Measurements from ENCODE around the gene SLC26A9.

The SLC26A9 gene

DNA sequence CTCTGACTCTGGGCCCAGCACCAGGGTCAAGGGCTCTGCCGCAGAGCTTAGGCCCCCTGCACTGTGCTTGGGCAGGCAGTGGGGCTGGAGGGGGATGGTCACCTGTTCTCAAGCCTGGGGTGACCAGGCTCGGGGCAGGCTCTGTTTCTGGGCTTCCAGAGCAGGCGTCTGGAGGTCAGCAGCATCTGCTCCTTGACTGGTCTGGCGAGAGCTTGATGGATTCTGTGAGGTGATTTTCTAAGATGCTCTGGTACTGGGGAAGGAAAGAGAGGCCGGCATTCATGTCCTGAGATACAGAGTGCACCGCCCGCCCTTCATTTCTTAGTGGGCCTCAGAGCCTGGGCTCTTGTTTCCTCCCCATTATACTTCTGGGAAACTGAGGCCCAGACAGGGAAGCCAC is 35.4 kb upstream of the SLC26A9 start:
- Histone ChIP-seq H3K4me3 (ENCODE audit: low read depth in 1 of 2, low read length in 2 of 2) (no peak overlapping the region), H3K4me2 (ENCODE audit: insufficient read depth, low read length) (no peak overlapping the region), H3K4me1 (ENCODE audit: insufficient read depth, low read length) (no peaks in the 10 kb centered on the region), H3K36me3 (ENCODE audit: insufficient read depth, low read length) (no peaks in the 10 kb centered on the region), H3K9me3 (ENCODE audit: insufficient read depth, low read length, severe bottlenecking) (no peaks in the 10 kb centered on the region), H3K27me3 (ENCODE audit: insufficient read depth, low read length, poor library complexity) (no peaks in the 10 kb centered on the region), H3K27ac (ENCODE audit: low read length) (no peak overlapping the region), H2AFZ (ENCODE audit: low read depth, low read length) (no peak overlapping the region), H4K20me1 (ENCODE audit: insufficient read depth, low read length) (peaks cover 4% of the 10 kb centered on the region; the same call in 1 of the 2 replicates), H3K79me2 (ENCODE audit: insufficient read depth, low read length) (no peaks in the 10 kb centered on the region), H3K9ac (ENCODE audit: low read depth, low read length) (no peak overlapping the region)
- DNase-seq (no peak), ATAC-seq (ENCODE audit: insufficient read depth, low read depth) (no peak)
- no peak for TF ChIP-seq CTCF (IDR thresholded peaks at IDR 0.05; ENCODE audit: borderline replicate concordance, extremely low read depth, low read length, poor library complexity, severe bottlenecking)
- no peak for TF ChIP-seq EZH2 (IDR thresholded peaks at IDR 0.05; ENCODE audit: borderline replicate concordance, low read depth, low read length, severe bottlenecking)

- no peak overlapping the region for H3K4me2 ChIP-seq (ENCODE audit: insufficient read depth, low read length)
- DNase-seq (peak; percentile 71), ATAC-seq (ENCODE audit: insufficient read depth, low read depth) (peak; percentile 91)
- H3K4me3 ChIP-seq (ENCODE audit: low read depth in 1 of 2, low read length in 2 of 2): no peak overlapping the region
- H3K36me3 ChIP-seq (ENCODE audit: insufficient read depth, low read length): no peaks in the 10 kb centered on the region
- H4K20me1 ChIP-seq (ENCODE audit: insufficient read depth, low read length): peaks cover 16% of the 10 kb centered on the region; the same call in 1 of the 2 replicates
- H2AFZ ChIP-seq (ENCODE audit: low read depth, low read length): no peak overlapping the region
- H3K27me3 ChIP-seq (ENCODE audit: insufficient read depth, low read length, poor library complexity): no peaks in the 10 kb centered on the region
- TF ChIP-seq EZH2 (IDR thresholded peaks at IDR 0.05; ENCODE audit: borderline replicate concordance, low read depth, low read length, severe bottlenecking): no peak
- peak; percentile 98 for TF ChIP-seq CTCF (IDR thresholded peaks at IDR 0.05; ENCODE audit: borderline replicate concordance, extremely low read depth, low read length, poor library complexity, severe bottlenecking)
- no peaks in the 10 kb centered on the region for H3K79me2 ChIP-seq (ENCODE audit: insufficient read depth, low read length)
- H3K27ac ChIP-seq (ENCODE audit: low read length): no peak overlapping the region
- no peak overlapping the region for H3K9ac ChIP-seq (ENCODE audit: low read depth, low read length)
- H3K9me3 ChIP-seq (ENCODE audit: insufficient read depth, low read length, severe bottlenecking): no peaks in the 10 kb centered on the region
- H3K4me1 ChIP-seq (ENCODE audit: insufficient read depth, low read length): no peaks in the 10 kb centered on the region
Observed at GRCh38 chr1:205977402-205978014, 34.3 kb upstream of the SLC26A9 start.

DNA sequence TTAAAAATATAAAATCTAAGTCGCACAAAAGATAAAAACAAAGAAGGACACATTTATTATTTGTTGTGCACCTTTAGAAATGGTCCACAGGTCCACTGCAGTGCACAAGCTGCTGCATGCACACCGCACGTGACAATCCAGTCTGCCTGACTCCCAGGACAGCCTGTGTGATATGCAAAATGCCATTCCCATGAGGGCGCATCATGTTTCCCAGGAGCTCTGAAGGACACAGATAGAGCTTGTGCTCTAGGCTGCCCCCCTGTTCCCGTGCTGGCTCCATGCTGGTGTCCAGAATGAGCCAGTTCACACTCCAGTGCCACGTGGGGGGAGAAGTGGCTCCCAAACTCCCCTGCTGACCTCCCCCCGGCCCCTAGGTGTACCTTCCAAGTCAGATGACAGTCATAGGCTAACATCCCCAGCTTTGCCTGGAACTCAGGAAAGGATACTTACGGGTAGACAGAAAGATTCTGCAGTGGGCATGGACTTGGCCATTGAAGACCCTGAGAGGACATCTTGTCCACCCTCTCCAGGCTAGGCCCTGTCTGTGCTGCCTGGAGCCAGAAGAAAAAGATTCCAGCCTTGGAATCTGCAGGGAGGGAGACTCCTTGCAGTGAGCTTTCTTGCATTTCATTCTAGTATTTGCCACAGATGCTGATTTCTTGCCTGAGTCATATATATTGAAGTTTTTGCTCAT is 33.6 kb upstream of the SLC26A9 start:
- H3K4me1 ChIP-seq (ENCODE audit: insufficient read depth, low read length): no peaks in the 10 kb centered on the region

More for the DNA sequence above, 33.6 kb upstream of the SLC26A9 start:
- Histone ChIP-seq H2AFZ (ENCODE audit: low read depth, low read length) (no peak overlapping the region), H3K9ac (ENCODE audit: low read depth, low read length) (no peak overlapping the region), H3K79me2 (ENCODE audit: insufficient read depth, low read length) (no peaks in the 10 kb centered on the region), H3K9me3 (ENCODE audit: insufficient read depth, low read length, severe bottlenecking) (no peaks in the 10 kb centered on the region), H3K36me3 (ENCODE audit: insufficient read depth, low read length) (no peaks in the 10 kb centered on the region), H4K20me1 (ENCODE audit: insufficient read depth, low read length) (peaks cover 16% of the 10 kb centered on the region; the same call in 1 of the 2 replicates), H3K27ac (ENCODE audit: low read length) (no peak overlapping the region), H3K4me3 (ENCODE audit: low read depth in 1 of 2, low read length in 2 of 2) (no peak overlapping the region), H3K4me2 (ENCODE audit: insufficient read depth, low read length) (no peak overlapping the region), H3K27me3 (ENCODE audit: insufficient read depth, low read length, poor library complexity) (no peaks in the 10 kb centered on the region)
- TF ChIP-seq CTCF (IDR thresholded peaks at IDR 0.05; ENCODE audit: borderline replicate concordance, extremely low read depth, low read length, poor library complexity, severe bottlenecking) (no peak), EZH2 (IDR thresholded peaks at IDR 0.05; ENCODE audit: borderline replicate concordance, low read depth, low read length, severe bottlenecking) (no peak)
- no peak for ATAC-seq (ENCODE audit: insufficient read depth, low read depth)
- no peak for DNase-seq

Measured in DND-41 (cell line).